Measurements from ENCODE around the gene RER1.
"Not testable (repeated sequence)": the region's sequence is repeated elsewhere in the genome, so short reads cannot be mapped to it uniquely, and the experiment has no call there.

Gene RER1

GRCh38 chr1:2431103-2431502 lies 39.5 kb downstream of the RER1 start:
- DNase-seq: no peak

- no peak for DNase-seq
These were observed 39.9 kb downstream of the RER1 start for GRCh38 chr1:2431518-2431917.

GRCh38 chr1:2432441-2432844 lies 40.8 kb downstream of the RER1 start:
- DNase-seq: no peak

GRCh38 chr1:2433196-2433595 lies 41.6 kb downstream of the RER1 start:
- DNase-seq: no peak

GRCh38 chr1:2433936-2434655 lies 42.5 kb downstream of the RER1 start:
- DNase-seq: no peak

- DNase-seq: no peak
These were observed 43.5 kb downstream of the RER1 start for GRCh38 chr1:2435091-2435490.

GRCh38 chr1:2435746-2436355 lies 44.2 kb downstream of the RER1 start:
- no peak for DNase-seq

GRCh38 chr1:2436876-2437275 lies 45.2 kb downstream of the RER1 start:
- DNase-seq: no peak

GRCh38 chr1:2437617-2438016 lies 46.0 kb downstream of the RER1 start:
- no peak for DNase-seq

- no peak for DNase-seq
These were observed 46.4 kb downstream of the RER1 start for GRCh38 chr1:2438038-2438437.

GRCh38 chr1:2438641-2439040 lies 47.0 kb downstream of the RER1 start:
- no peak for DNase-seq

- no peak for DNase-seq
These were observed 47.7 kb downstream of the RER1 start for GRCh38 chr1:2439369-2439768.

GRCh38 chr1:2440346-2440745 lies 48.7 kb downstream of the RER1 start:
- not testable (repeated sequence) for DNase-seq

GRCh38 chr1:2441746-2442145 lies 50.1 kb downstream of the RER1 start:
- no peak for DNase-seq

GRCh38 chr1:2442661-2443060 lies 51.0 kb downstream of the RER1 start:
- no peak for DNase-seq

GRCh38 chr1:2443277-2444137 lies 51.9 kb downstream of the RER1 start:
- peak; percentile 23 for DNase-seq

- DNase-seq: no peak
These were observed 52.5 kb downstream of the RER1 start for GRCh38 chr1:2444138-2444591.

- DNase-seq: no peak
These were observed 53.7 kb downstream of the RER1 start for GRCh38 chr1:2445162-2445822.

GRCh38 chr1:2445823-2446215 lies 54.2 kb downstream of the RER1 start:
- DNase-seq: no peak

GRCh38 chr1:2446394-2446793 lies 54.8 kb downstream of the RER1 start:
- no peak for DNase-seq

GRCh38 chr1:2446861-2447260 lies 55.2 kb downstream of the RER1 start:
- no peak for DNase-seq

GRCh38 chr1:2447276-2448097 lies 55.8 kb downstream of the RER1 start:
- DNase-seq: no peak
